Stimulated activated naive B cell treated with anti-CD40 and anti-IgM and Interleukin-4, amounts not matched to agents 10 μg/mL and 1 μg/mL and 100 μg/mL, for 72 hours (primary cell): ENCODE results near the gene STX8.
"Not testable (repeated sequence)": the region's sequence is repeated elsewhere in the genome, so short reads cannot be mapped to it uniquely, and the experiment has no call there.

Source experiments
- ATAC-seq, 2 donors: fragments of 150-1000 bp; cut with Tn5 transposase; replicated peaks; 2 replicates each; pipeline ENCODE4 v1.10.0; 2021; ENCODE audit warnings: moderate library complexity in 1 of 2
- DNase-seq: peaks from one replicate; pipeline ENCODE4 v3.0.0; 2021
- H3K27ac Mint-ChIP-seq: one replicate; pipeline ENCODE4 v1.8.0; 2022; ENCODE audit warnings: mild to moderate bottlenecking, mixed read lengths
- H3K27me3 Mint-ChIP-seq, 2 donors: one replicate each; pipeline ENCODE4 v1.8.0; 2022; ENCODE audit warnings: mixed read lengths in 2 of 2
- H3K36me3 Mint-ChIP-seq, 2 donors: one replicate each; pipeline ENCODE4 v1.8.0; 2022; ENCODE audit warnings: mixed read lengths in 2 of 2, mild to moderate bottlenecking in 1 of 2
- H3K4me1 Mint-ChIP-seq, 2 donors: one replicate each; pipeline ENCODE4 v1.8.0; 2022; ENCODE audit warnings: mixed read lengths in 2 of 2, mild to moderate bottlenecking in 1 of 2
- H3K4me3 Mint-ChIP-seq, 2 donors: one replicate each; pipeline ENCODE4 v1.8.0; 2022; ENCODE audit warnings: mild to moderate bottlenecking in 2 of 2, mixed read lengths in 2 of 2, moderate library complexity in 1 of 2
- H3K9me3 Mint-ChIP-seq, 2 donors: one replicate each; pipeline ENCODE4 v1.8.0; 2022; ENCODE audit warnings: mixed read lengths in 2 of 2, mild to moderate bottlenecking in 1 of 2

The STX8 gene

DNA sequence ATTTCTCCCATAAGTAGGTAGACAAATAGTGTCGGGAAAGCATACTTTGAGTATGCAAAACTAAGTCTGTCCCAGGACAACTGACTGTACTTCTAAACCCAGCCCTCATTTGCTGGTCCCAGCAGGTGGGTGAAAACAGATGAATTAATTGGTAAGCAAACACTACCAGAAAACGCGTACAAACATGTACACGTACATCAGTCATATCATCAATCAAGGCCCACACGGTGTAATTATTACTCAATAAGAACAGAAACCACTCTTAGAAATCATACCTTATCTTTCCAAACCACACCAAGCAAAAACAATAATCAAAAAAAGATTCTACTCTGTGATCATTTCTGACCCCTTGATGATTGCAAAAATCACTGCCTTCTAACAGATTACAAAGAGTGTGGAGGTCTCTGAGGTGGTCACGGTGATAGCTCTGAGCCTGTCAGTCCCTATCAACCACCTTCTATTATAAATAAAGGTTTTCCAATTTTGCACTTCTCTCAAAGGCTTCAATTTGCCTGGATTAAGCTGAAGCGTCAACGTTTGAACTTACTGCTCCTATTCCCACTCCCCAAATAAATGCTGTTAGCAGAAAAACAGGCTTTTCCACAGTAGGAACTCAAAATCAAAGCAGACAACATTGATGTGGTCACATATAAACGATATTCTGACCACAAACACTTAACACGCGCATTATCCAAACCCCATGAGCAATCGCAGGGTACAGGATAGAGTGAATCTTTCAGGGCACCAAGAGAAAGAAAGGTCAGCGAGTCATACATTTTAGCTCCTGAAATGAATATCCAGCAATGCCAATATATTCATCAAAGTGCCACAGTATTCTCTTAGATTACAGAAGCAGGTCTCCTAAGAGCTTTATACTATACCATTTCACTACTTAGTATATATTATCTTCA lies 211.9 kb downstream of the STX8 start:
- no peak overlapping the region for H3K27ac Mint-ChIP-seq
- DNase-seq: no peak
- H3K27me3 Mint-ChIP-seq: no peaks in the 10 kb centered on the region
- H3K4me3 Mint-ChIP-seq: no peak overlapping the region
- H3K4me1 Mint-ChIP-seq: peaks cover 10 to 17% of the 10 kb centered on the region in 2 donors
- ATAC-seq: no peak
- peaks cover 3 to 6% of the 10 kb centered on the region in 2 donors for H3K36me3 Mint-ChIP-seq
- no peaks in the 10 kb centered on the region for H3K9me3 Mint-ChIP-seq

DNA sequence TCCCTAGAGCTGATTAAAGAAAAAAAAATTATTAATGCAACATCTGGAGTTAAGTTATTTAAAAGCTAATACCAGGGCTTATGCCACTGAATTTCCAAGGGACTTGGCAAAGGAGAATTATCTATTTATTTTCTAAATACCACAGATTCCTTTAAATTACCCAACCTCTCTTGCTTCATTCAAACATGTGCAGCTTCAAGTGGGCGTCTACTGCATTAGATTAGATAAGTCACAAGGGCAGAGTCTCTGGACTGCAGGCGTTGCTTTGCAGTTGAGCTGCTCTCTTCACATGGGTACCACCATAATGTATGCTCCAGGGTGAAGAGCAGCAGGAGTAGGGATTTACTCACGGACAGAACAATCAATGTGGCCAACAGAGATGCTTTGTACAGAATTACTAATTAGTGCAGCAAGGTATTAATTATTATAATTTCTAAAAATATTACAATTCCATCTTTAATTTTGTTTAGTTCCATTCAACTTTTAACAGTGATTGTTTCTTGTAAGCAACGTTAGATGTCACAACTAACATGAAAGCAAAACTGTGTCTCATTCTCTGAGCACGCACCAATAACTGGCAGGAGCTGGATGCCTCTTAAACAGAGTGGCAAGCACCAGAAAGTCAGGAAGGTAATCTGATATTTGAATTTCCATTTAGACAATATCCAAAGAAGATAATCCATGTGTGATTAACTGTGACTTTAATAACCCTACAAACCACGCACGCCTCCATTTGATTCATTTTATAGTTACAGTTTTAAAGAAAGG lies 214.2 kb downstream of the STX8 start:
- peaks cover 12 to 22% of the 10 kb centered on the region in 2 donors for H3K4me1 Mint-ChIP-seq
- DNase-seq: no peak
- H3K27me3 Mint-ChIP-seq: no peaks in the 10 kb centered on the region
- no peak overlapping the region for H3K4me3 Mint-ChIP-seq
- H3K9me3 Mint-ChIP-seq: no peaks in the 10 kb centered on the region
- H3K27ac Mint-ChIP-seq: no peak overlapping the region
- ATAC-seq: no peak
- peaks cover 4 to 5% of the 10 kb centered on the region in 2 donors for H3K36me3 Mint-ChIP-seq

DNA sequence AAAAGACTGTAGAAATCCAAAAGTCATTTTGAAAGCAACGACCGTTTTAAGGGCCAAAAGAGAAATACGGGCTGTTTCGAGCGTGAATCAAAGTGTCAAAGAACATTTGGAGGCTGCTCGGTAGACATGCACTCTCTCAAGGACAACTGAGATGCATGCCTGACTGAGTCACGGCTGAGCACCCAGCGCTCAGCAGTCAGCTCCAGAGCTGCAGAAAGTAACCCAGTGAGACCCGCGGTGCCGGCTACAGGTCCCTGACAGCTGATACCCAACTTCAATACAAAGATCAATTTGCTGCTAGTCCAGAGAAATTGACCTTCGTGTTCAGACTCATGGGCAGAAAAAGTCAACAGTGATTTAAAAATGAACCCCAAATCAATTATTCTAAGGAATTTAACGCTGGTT lies 214.9 kb downstream of the STX8 start:
- Mint-ChIP-seq H3K9me3 (no peaks in the 10 kb centered on the region), H3K4me3 (no peak overlapping the region), H3K4me1 (peaks cover 15 to 27% of the 10 kb centered on the region in 2 donors), H3K36me3 (peaks cover 5% of the 10 kb centered on the region in 2 donors), H3K27me3 (no peaks in the 10 kb centered on the region), H3K27ac (no peak overlapping the region)
- no peak for ATAC-seq
- DNase-seq: no peak

DNA sequence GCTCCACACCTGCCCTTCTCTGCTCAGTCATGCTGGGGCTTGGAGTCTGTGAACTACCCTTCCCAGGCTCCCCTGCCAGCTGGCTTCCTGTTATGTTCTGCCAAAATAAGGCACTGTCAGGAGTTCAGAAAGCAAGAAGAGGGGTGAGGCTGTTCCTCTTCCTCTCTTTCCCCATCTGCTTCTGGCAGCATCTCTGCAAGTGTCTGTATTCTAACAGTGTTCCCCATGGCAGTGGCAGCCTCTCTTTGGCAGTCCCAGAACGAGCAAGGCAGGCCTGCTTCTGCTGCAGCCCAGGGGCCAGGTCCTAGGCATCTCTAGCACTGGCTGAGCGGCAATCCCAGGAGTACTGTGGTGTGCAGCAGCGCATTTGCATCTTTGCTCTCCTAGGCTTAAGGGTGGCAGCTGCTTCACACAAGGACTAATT lies 219.1 kb downstream of the STX8 start:
- no peaks in the 10 kb centered on the region for H3K27me3 Mint-ChIP-seq
- peak; percentile 77 to 84 for ATAC-seq
- DNase-seq: no peak
- no peaks in the 10 kb centered on the region for H3K9me3 Mint-ChIP-seq
- peaks cover 11 to 28% of the 10 kb centered on the region in 2 donors for H3K4me1 Mint-ChIP-seq
- H3K27ac Mint-ChIP-seq: no peak overlapping the region
- H3K4me3 Mint-ChIP-seq: no peak overlapping the region
- H3K36me3 Mint-ChIP-seq: peaks cover 11 to 17% of the 10 kb centered on the region in 2 donors

GRCh38 chr17:9355846-9356245 lies 219.8 kb downstream of the STX8 start:
- Mint-ChIP-seq H3K4me1 (peaks cover 11 to 28% of the 10 kb centered on the region in 2 donors), H3K27ac (no peak overlapping the region), H3K27me3 (no peaks in the 10 kb centered on the region), H3K36me3 (peaks cover 11 to 17% of the 10 kb centered on the region in 2 donors), H3K4me3 (peak overlapping the region in 1 of 2 donors; percentile 11), H3K9me3 (no peaks in the 10 kb centered on the region)
- DNase-seq (no peak), ATAC-seq (peak; percentile 45 to 64)

GRCh38 chr17:9355231-9355630 lies 220.4 kb downstream of the STX8 start:
- peaks cover 11 to 28% of the 10 kb centered on the region in 2 donors for H3K4me1 Mint-ChIP-seq
- H3K27ac Mint-ChIP-seq: peak overlapping the region; percentile 2
- not testable (repeated sequence) for H3K4me3 Mint-ChIP-seq, H3K27me3 Mint-ChIP-seq, ATAC-seq, DNase-seq, H3K9me3 Mint-ChIP-seq
- H3K36me3 Mint-ChIP-seq: peaks cover 11 to 17% of the 10 kb centered on the region in 2 donors

DNA sequence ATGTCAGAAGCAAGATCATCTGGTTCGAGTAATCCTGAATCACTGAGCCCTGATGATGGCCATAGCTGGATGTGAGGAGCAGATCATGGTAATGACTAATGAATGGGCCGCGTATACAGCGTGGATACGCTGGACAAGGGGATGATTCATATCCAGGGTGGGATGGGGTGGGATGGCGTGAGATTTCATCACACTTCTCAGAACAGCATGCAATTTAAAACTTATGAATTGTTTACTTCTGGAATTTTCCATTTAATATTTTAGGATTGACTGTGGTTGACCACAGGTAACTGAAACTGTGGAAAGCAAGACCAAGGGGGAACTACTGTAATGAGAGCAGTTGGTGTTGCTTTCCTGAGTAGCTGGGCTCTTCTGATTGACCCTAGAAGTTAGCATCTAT lies 225.5 kb downstream of the STX8 start:
- no peak overlapping the region for H3K27ac Mint-ChIP-seq
- ATAC-seq (no peak), DNase-seq (no peak)
- H3K27me3 Mint-ChIP-seq: no peaks in the 10 kb centered on the region
- H3K4me1 Mint-ChIP-seq: peaks cover 12 to 14% of the 10 kb centered on the region in 2 donors
- no peak overlapping the region for H3K4me3 Mint-ChIP-seq
- peaks cover 4 to 12% of the 10 kb centered on the region in 2 donors for H3K36me3 Mint-ChIP-seq
- no peaks in the 10 kb centered on the region for H3K9me3 Mint-ChIP-seq

GRCh38 chr17:9346296-9346926 lies 229.2 kb downstream of the STX8 start:
- no peaks in the 10 kb centered on the region for H3K36me3 Mint-ChIP-seq
- ATAC-seq: peak; percentile 88 to 89
- DNase-seq: peak; percentile 8
- H3K4me3 Mint-ChIP-seq: peak overlapping the region in 1 of 2 donors; percentile 10
- H3K9me3 Mint-ChIP-seq: no peaks in the 10 kb centered on the region
- H3K27ac Mint-ChIP-seq: peak overlapping the region; percentile 72
- H3K27me3 Mint-ChIP-seq: no peaks in the 10 kb centered on the region
- H3K4me1 Mint-ChIP-seq: peaks cover 14 to 21% of the 10 kb centered on the region in 2 donors

GRCh38 chr17:9343516-9343915 lies 232.1 kb downstream of the STX8 start:
- Mint-ChIP-seq H3K4me1 (peaks cover 10 to 21% of the 10 kb centered on the region in 2 donors), H3K4me3 (no peak overlapping the region), H3K27me3 (no peaks in the 10 kb centered on the region), H3K36me3 (peaks cover 0 to under 1% of the 10 kb centered on the region in 2 donors), H3K9me3 (no peaks in the 10 kb centered on the region), H3K27ac (no peak overlapping the region)
- no peak for DNase-seq
- ATAC-seq: no peak

- no peak for ATAC-seq
Measured at GRCh38 chr17:9342225-9342624, 233.4 kb downstream of the STX8 start.

DNA sequence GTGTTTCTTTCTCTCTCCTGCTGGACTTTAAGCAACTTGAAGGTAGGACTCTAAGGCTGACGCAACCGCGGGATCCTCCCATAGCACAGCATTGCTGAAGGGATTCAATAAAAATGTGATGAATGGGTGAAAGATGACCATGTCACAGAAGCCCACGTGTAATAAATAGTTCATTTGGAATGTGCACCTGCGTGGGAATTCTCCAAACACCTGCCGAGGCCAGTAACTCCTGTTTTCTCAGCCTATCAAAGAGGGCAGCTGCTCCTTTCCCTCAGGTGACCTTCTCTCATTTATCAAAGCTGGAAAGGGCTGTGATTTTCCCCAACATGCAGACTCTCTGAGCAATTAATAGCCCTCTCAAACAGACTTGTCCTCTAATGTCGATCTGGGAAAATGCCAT lies 235.7 kb downstream of the STX8 start:
- Mint-ChIP-seq H3K36me3 (peaks cover 12 to 19% of the 10 kb centered on the region in 2 donors), H3K9me3 (peaks cover 14% of the 10 kb centered on the region in 2 donors), H3K27ac (no peak overlapping the region), H3K4me1 (peaks cover 8 to 17% of the 10 kb centered on the region in 2 donors), H3K4me3 (no peak overlapping the region), H3K27me3 (no peaks in the 10 kb centered on the region)
- ATAC-seq: no peak
- no peak for DNase-seq

More at GRCh38 chr17:9342225-9342624, 233.4 kb downstream of the STX8 start:
- H3K4me3 Mint-ChIP-seq: no peak overlapping the region
- DNase-seq: no peak
- peaks cover 10 to 21% of the 10 kb centered on the region in 2 donors for H3K4me1 Mint-ChIP-seq
- H3K9me3 Mint-ChIP-seq: peaks cover 0 to 4% of the 10 kb centered on the region in 2 donors
- H3K36me3 Mint-ChIP-seq: peaks cover 4 to 7% of the 10 kb centered on the region in 2 donors
- no peaks in the 10 kb centered on the region for H3K27me3 Mint-ChIP-seq
- H3K27ac Mint-ChIP-seq: no peak overlapping the region

DNA sequence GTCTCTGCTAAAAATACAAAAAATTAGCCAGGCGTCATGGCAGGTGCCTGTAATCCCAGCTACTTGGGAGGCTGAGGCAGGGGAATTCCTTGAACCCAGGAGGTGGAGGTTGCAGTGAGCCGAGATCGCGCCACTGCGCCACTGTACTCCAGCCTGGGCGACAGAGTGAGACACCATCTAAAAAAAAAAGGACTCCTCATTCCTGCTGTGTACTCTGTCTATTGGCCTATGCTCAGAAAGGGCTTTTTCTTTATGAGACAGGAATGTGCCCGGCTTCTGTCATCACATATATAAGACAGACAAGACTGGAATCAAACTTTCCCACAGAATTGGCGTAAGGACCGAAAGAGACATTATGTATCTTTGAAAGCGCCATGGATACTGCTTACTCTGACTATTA lies 236.1 kb downstream of the STX8 start:
- Mint-ChIP-seq H3K4me1 (peaks cover 6 to 12% of the 10 kb centered on the region in 2 donors), H3K27ac (peak overlapping the region; percentile 20), H3K9me3 (peaks cover 19% of the 10 kb centered on the region in 2 donors), H3K36me3 (peaks cover 17 to 23% of the 10 kb centered on the region in 2 donors)
- ATAC-seq, H3K4me3 Mint-ChIP-seq, H3K27me3 Mint-ChIP-seq, DNase-seq: not testable (repeated sequence)

- ATAC-seq (peak in 1 of 2 donors; percentile 52), DNase-seq (no peak)
- peaks cover 5 to 10% of the 10 kb centered on the region in 2 donors for H3K4me1 Mint-ChIP-seq
- peaks cover 21 to 22% of the 10 kb centered on the region in 2 donors for H3K9me3 Mint-ChIP-seq
- H3K36me3 Mint-ChIP-seq: peaks cover 22 to 33% of the 10 kb centered on the region in 2 donors
- H3K27ac Mint-ChIP-seq: no peak overlapping the region
- no peaks in the 10 kb centered on the region for H3K27me3 Mint-ChIP-seq
- no peak overlapping the region for H3K4me3 Mint-ChIP-seq
Measured at GRCh38 chr17:9336817-9337216, 238.8 kb downstream of the STX8 start.
